Activated naive CD4-positive, alpha-beta T cell treated with anti-CD3 and anti-CD28 coated beads, Interleukin-2, amount 50 U/mL, for 72 hours (primary cell): ENCODE measurements around the gene CHPF. TPM values are rescaled to one million over a fixed set of nuclear protein-coding genes. Genes with fewer than 3 reads are reported as not detected.
A peak's percentile ranks its signal among the peaks of the same experiment; 100 is the strongest.

ENCODE experiments used
- ATAC-seq, 2 donors: fragments of 150-1000 bp; cut with Tn5 transposase; 2 replicates each; pipeline ENCODE4 v1.10.0; 2021; ENCODE audit warnings: mild to moderate bottlenecking in 2 of 2, moderate library complexity in 2 of 2
- DNase-seq, 2 donors: peaks; one replicate each; pipeline ENCODE4 v3.0.0; 2021 to 2022; ENCODE audit warnings: low spot score in 2 of 2
- H3K27ac Mint-ChIP-seq, 2 donors: one replicate each; pipeline ENCODE4 v1.8.0; 2022; ENCODE audit warnings: mild to moderate bottlenecking in 2 of 2, mixed read lengths in 2 of 2
- H3K36me3 Mint-ChIP-seq, 2 donors: one replicate each; pipeline ENCODE4 v1.8.0; 2022; ENCODE audit warnings: mixed read lengths in 2 of 2
- H3K9me3 Mint-ChIP-seq, 2 donors: one replicate each; pipeline ENCODE4 v1.8.0; 2022; ENCODE audit warnings: mixed read lengths in 2 of 2
- total RNA-seq, 2 donors: library from RNA; stranded (reverse); gene quantifications; one replicate each; pipeline ENCODE4 v1.2.3, GENCODE V29; 2022

The CHPF gene
- total RNA-seq, 2 donors from 2014 or later = 13.2 to 16.7 TPM

GRCh38 chr2:219542931-219543595 is 546 bp downstream of the CHPF start:
- peak; percentile 43 to 46 for ATAC-seq
- Mint-ChIP-seq H3K9me3 (no peaks in the 10 kb centered on the region), H3K36me3 (peaks cover 0 to 7% of the 10 kb centered on the region in 2 donors), H3K27ac (peak overlapping the region in 1 of 2 donors; percentile 75)
- peak in 1 of 2 donors; percentile 65 for DNase-seq

- Mint-ChIP-seq H3K9me3 (no peaks in the 10 kb centered on the region), H3K36me3 (peaks cover 0 to 7% of the 10 kb centered on the region in 2 donors), H3K27ac (no peak overlapping the region)
- DNase-seq = peak; percentile 91 to 94
- peak; percentile 51 to 62 for ATAC-seq
These were observed 1.9 kb downstream of the CHPF start for GRCh38 chr2:219541611-219542180.

- H3K27ac Mint-ChIP-seq = no peak overlapping the region
- H3K36me3 Mint-ChIP-seq = peaks cover 0 to 7% of the 10 kb centered on the region in 2 donors
- H3K9me3 Mint-ChIP-seq = no peaks in the 10 kb centered on the region
- ATAC-seq (no peak), DNase-seq (no peak)
These were observed 2.7 kb downstream of the CHPF start for GRCh38 chr2:219540784-219541504.

GRCh38 chr2:219539926-219540678 is 3.5 kb downstream of the CHPF start:
- no peaks in the 10 kb centered on the region for H3K9me3 Mint-ChIP-seq
- no peak for ATAC-seq
- no peak overlapping the region for H3K27ac Mint-ChIP-seq

GRCh38 chr2:219538956-219539788 is 4.4 kb downstream of the CHPF start:
- ATAC-seq (no peak), DNase-seq (no peak)
- peak overlapping the region in 1 of 2 donors; percentile 21 for H3K27ac Mint-ChIP-seq
- H3K36me3 Mint-ChIP-seq = peaks cover 0 to 7% of the 10 kb centered on the region in 2 donors
- H3K9me3 Mint-ChIP-seq = no peaks in the 10 kb centered on the region

More at GRCh38 chr2:219539926-219540678, 3.5 kb downstream of the CHPF start:
- DNase-seq = no peak
- H3K36me3 Mint-ChIP-seq = peaks cover 0 to 7% of the 10 kb centered on the region in 2 donors

- Mint-ChIP-seq H3K9me3 (no peaks in the 10 kb centered on the region), H3K36me3 (peaks cover 0 to 7% of the 10 kb centered on the region in 2 donors), H3K27ac (no peak overlapping the region)
- DNase-seq (no peak), ATAC-seq (no peak)
These were observed 5.1 kb downstream of the CHPF start for GRCh38 chr2:219538504-219538951.

- H3K9me3 Mint-ChIP-seq = no peaks in the 10 kb centered on the region
- peaks cover 0 to 7% of the 10 kb centered on the region in 2 donors for H3K36me3 Mint-ChIP-seq
- no peak for ATAC-seq
These were observed 5.7 kb downstream of the CHPF start for GRCh38 chr2:219537657-219538488.

GRCh38 chr2:219536967-219537366 is 6.6 kb downstream of the CHPF start:
- ATAC-seq (no peak), DNase-seq (no peak)
- peak overlapping the region in 1 of 2 donors; percentile 47 for H3K27ac Mint-ChIP-seq
- H3K36me3 Mint-ChIP-seq = peaks cover 0 to 7% of the 10 kb centered on the region in 2 donors
- H3K9me3 Mint-ChIP-seq = no peaks in the 10 kb centered on the region

More at GRCh38 chr2:219537657-219538488, 5.7 kb downstream of the CHPF start:
- H3K27ac Mint-ChIP-seq = no peak overlapping the region
- DNase-seq = no peak

GRCh38 chr2:219536425-219536824 is 7.2 kb downstream of the CHPF start:
- Mint-ChIP-seq H3K27ac (no peak overlapping the region), H3K9me3 (no peaks in the 10 kb centered on the region), H3K36me3 (peaks cover 0 to 5% of the 10 kb centered on the region in 2 donors)
- DNase-seq (no peak), ATAC-seq (no peak)

- Mint-ChIP-seq H3K9me3 (no peaks in the 10 kb centered on the region), H3K36me3 (no peaks in the 10 kb centered on the region)
These were observed 9.5 kb downstream of the CHPF start for GRCh38 chr2:219533930-219534661.

GRCh38 chr2:219532378-219532649 is 11.3 kb downstream of the CHPF start:
- ATAC-seq (no peak), DNase-seq (no peak)
- Mint-ChIP-seq H3K9me3 (no peaks in the 10 kb centered on the region), H3K27ac (no peak overlapping the region), H3K36me3 (no peaks in the 10 kb centered on the region)

More at GRCh38 chr2:219533930-219534661, 9.5 kb downstream of the CHPF start:
- H3K27ac Mint-ChIP-seq = no peak overlapping the region
- DNase-seq = no peak
- ATAC-seq = no peak

- H3K36me3 Mint-ChIP-seq = no peaks in the 10 kb centered on the region
- no peak overlapping the region for H3K27ac Mint-ChIP-seq
- no peak for ATAC-seq
- no peak for DNase-seq
- no peaks in the 10 kb centered on the region for H3K9me3 Mint-ChIP-seq
These were observed 11.8 kb downstream of the CHPF start for GRCh38 chr2:219531639-219532377.

GRCh38 chr2:219530048-219530963 is 13.3 kb downstream of the CHPF start:
- DNase-seq (peak; percentile 77 to 93), ATAC-seq (peak; percentile 89 to 92)
- no peaks in the 10 kb centered on the region for H3K36me3 Mint-ChIP-seq
- no peaks in the 10 kb centered on the region for H3K9me3 Mint-ChIP-seq
- no peak overlapping the region for H3K27ac Mint-ChIP-seq
